ENCODE data around the gene SAPCD2.

DNA sequence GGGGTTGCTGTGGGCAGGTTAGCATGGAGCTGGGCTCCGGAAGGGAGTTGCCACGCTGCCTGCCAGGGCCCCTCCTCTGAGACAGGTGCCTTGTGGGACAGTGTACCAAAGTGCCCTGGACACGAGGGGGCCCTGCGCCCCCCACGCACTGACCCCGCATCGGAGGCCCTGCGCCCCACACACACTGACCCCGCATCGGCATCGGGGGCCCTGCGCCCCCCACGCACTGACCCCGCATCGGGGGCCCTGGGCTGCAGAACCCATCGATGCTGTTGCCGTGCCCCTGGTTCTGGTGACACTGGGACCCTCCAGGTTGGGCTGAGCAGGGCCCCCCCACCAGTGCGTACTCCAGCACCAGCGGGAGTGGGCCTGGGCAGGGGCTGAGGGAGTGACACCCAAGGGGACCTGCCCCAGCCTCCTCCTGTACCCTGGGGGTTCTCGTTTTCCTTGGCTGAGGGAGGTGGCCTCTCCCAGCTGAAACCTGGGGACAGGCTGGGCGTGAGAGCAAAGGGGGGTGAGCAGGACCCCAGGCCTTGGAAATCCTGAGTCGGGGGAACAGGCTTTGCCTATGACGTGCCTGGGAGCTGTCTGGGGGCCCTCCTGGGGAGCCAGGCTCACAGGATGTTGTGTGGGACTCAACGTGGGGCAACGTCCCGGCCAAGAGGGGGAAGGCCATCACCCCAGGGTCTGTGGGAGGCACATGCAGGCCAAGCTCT, 6.9 kb downstream of the SAPCD2 start:
- TF ChIP-seq, protein P1, sequence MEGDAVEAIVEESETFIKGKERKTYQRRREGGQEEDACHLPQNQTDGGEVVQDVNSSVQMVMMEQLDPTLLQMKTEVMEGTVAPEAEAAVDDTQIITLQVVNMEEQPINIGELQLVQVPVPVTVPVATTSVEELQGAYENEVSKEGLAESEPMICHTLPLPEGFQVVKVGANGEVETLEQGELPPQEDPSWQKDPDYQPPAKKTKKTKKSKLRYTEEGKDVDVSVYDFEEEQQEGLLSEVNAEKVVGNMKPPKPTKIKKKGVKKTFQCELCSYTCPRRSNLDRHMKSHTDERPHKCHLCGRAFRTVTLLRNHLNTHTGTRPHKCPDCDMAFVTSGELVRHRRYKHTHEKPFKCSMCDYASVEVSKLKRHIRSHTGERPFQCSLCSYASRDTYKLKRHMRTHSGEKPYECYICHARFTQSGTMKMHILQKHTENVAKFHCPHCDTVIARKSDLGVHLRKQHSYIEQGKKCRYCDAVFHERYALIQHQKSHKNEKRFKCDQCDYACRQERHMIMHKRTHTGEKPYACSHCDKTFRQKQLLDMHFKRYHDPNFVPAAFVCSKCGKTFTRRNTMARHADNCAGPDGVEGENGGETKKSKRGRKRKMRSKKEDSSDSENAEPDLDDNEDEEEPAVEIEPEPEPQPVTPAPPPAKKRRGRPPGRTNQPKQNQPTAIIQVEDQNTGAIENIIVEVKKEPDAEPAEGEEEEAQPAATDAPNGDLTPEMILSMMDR (IDR thresholded peaks at IDR 0.05; ENCODE audit: low read length) = no peak
- TF ChIP-seq EZH2 (IDR thresholded peaks at IDR 0.05; ENCODE audit: borderline replicate concordance, low read length) = no peak
